ENCODE data around the gene GLIS1.

GLIS1 gene

GRCh38 chr1:53672785-53673184, 66.2 kb downstream of the GLIS1 start:
- Mint-ChIP-seq H3K27me3 (no peaks in the 10 kb centered on the region), H3K27ac (ENCODE audit: low read depth) (no peak overlapping the region), H3K4me3 (no peak overlapping the region), H3K36me3 (ENCODE audit: insufficient read depth) (no peaks in the 10 kb centered on the region), H3K4me1 (no peaks in the 10 kb centered on the region), H3K9me3 (no peaks in the 10 kb centered on the region)
- no peak for DNase-seq (ENCODE audit: low spot score in 2 of 2)
- ATAC-seq (replicated peaks; ENCODE audit: extremely low read depth, poor library complexity, severe bottlenecking), result no peak

DNA sequence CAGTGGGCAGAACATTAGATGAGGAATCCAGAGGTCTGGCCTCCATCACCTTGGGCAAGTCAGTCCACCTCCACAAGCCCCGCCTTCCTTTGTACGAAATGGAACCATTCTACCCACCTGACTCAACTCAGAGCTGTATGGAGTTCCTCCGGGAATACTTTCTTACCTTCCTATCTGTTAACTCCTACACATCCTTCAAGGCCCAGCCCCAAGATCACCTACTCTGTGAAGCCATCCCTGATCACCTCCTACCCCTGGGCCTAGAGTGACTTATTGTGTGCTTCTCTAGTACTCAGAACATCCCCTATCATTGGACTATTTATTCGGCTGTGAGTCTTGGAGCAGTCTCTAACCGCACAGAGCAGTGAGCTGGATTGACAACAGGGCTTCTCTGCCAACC, 66.7 kb downstream of the GLIS1 start:
- Mint-ChIP-seq H3K4me1 (no peaks in the 10 kb centered on the region), H3K4me3 (no peak overlapping the region), H3K27ac (ENCODE audit: low read depth) (no peak overlapping the region), H3K27me3 (no peaks in the 10 kb centered on the region), H3K9me3 (no peaks in the 10 kb centered on the region), H3K36me3 (ENCODE audit: insufficient read depth) (no peaks in the 10 kb centered on the region)
- ATAC-seq (replicated peaks; ENCODE audit: extremely low read depth, poor library complexity, severe bottlenecking) (no peak), DNase-seq (ENCODE audit: low spot score in 2 of 2) (no peak)

- Mint-ChIP-seq H3K4me1 (peaks cover 7% of the 10 kb centered on the region), H3K36me3 (ENCODE audit: insufficient read depth) (no peaks in the 10 kb centered on the region), H3K27me3 (no peaks in the 10 kb centered on the region)
Measured at GRCh38 chr1:53669621-53670191, 69.3 kb downstream of the GLIS1 start.

DNA sequence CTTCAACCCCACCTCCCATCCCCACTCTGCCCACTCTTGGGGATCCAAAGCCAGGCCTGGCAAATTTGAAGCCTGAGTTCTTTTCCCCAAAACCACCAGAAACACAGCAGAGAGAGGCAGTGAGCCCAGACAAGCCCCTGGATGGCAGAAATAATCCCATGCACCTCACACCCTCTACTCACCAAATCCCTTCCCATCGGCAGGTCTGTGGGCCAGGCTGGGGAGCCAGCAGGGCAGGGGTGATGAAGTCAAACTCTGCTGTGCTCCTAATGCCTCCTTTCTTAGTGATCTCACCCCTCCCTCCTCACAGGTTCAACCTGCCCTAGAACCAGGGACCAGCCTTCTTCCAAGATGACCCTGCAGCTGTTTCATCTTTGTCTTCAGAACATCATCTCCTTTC, 72.4 kb downstream of the GLIS1 start:
- H3K27me3 Mint-ChIP-seq, result no peaks in the 10 kb centered on the region
- no peak for ATAC-seq (replicated peaks; ENCODE audit: extremely low read depth, poor library complexity, severe bottlenecking)
- H3K4me3 Mint-ChIP-seq, result no peak overlapping the region
- no peaks in the 10 kb centered on the region for H3K36me3 Mint-ChIP-seq (ENCODE audit: insufficient read depth)
- H3K4me1 Mint-ChIP-seq, result peaks cover 7% of the 10 kb centered on the region
- no peak overlapping the region for H3K27ac Mint-ChIP-seq (ENCODE audit: low read depth)
- H3K9me3 Mint-ChIP-seq, result no peaks in the 10 kb centered on the region
- DNase-seq (ENCODE audit: low spot score in 2 of 2), result no peak

More at GRCh38 chr1:53669621-53670191, 69.3 kb downstream of the GLIS1 start:
- Mint-ChIP-seq H3K27ac (ENCODE audit: low read depth) (no peak overlapping the region), H3K9me3 (no peaks in the 10 kb centered on the region), H3K4me3 (no peak overlapping the region)
- ATAC-seq (replicated peaks; ENCODE audit: extremely low read depth, poor library complexity, severe bottlenecking) (no peak), DNase-seq (ENCODE audit: low spot score in 2 of 2) (no peak)

GRCh38 chr1:53665996-53666395, 73.0 kb downstream of the GLIS1 start:
- Mint-ChIP-seq H3K9me3 (no peaks in the 10 kb centered on the region), H3K27ac (ENCODE audit: low read depth) (no peak overlapping the region), H3K4me1 (peaks cover 7% of the 10 kb centered on the region), H3K36me3 (ENCODE audit: insufficient read depth) (no peaks in the 10 kb centered on the region), H3K27me3 (no peaks in the 10 kb centered on the region), H3K4me3 (no peak overlapping the region)
- no peak for DNase-seq (ENCODE audit: low spot score in 2 of 2)
- ATAC-seq (replicated peaks; ENCODE audit: extremely low read depth, poor library complexity, severe bottlenecking), result no peak

DNA sequence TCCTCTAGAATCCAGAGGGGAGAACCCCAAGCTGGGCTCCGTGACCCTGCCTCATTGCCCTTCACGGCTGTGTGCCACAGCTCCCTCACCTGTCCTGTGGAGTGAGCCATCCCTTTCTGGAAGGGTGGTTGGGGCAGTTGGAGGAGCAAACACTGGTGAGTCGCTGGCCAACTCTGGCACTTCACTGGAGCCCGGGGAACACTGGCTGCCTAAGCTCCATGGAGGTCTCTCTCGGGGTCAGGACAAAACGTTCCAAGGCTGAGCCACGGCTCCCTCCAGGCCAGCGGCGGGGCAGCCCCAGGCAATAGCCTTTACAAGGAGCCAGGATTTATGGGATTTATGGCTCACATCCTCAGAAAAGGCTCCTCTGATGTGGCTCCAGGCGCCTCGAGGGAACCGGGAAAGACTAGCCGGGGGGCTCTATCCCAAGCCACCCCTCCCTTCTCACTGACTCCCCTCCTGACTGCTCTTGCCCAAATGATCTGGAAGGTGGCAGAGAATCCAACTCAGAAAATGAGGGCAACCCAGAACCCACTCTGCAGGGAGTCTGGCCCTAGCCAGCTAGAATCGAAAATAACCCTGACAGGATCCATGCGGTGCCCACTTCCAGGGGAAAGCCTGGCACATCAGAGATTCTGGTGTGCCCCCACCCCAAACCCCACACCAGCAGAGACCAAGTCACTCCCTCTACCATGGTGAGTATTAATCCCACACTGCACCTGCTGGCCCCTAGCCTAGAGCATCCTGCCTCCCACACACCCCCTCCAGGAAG, 75.2 kb downstream of the GLIS1 start:
- no peak overlapping the region for H3K27ac Mint-ChIP-seq (ENCODE audit: low read depth)
- H3K27me3 Mint-ChIP-seq, result no peaks in the 10 kb centered on the region
- H3K9me3 Mint-ChIP-seq, result no peaks in the 10 kb centered on the region
- H3K36me3 Mint-ChIP-seq (ENCODE audit: insufficient read depth), result no peaks in the 10 kb centered on the region
- DNase-seq (ENCODE audit: low spot score in 2 of 2) (no peak), ATAC-seq (replicated peaks; ENCODE audit: extremely low read depth, poor library complexity, severe bottlenecking) (no peak)
- peaks cover 7% of the 10 kb centered on the region for H3K4me1 Mint-ChIP-seq
- no peak overlapping the region for H3K4me3 Mint-ChIP-seq

- Mint-ChIP-seq H3K27ac (ENCODE audit: low read depth) (no peak overlapping the region), H3K4me1 (peaks cover 9% of the 10 kb centered on the region)
Measured at GRCh38 chr1:53662951-53663350, 76.0 kb downstream of the GLIS1 start.

DNA sequence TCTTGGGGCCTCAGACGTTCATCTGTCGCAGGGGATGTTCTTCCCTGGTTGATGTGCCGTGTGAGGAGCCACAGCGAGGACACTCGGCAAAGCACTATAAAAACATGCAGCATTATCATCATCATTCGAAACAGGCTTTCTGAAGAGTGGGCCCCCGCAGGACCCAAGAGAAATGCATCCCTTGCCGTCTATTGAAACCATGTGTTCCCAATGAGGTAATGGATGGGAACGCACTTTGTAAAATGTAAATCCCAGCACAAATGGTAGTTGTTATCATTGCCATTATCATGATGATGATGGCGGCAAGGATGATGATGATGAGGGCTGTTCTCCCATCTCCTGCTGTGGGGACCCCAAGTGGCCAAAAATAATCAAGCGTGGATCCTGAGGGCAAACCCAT, 76.8 kb downstream of the GLIS1 start:
- Mint-ChIP-seq H3K4me1 (peaks cover 13% of the 10 kb centered on the region), H3K4me3 (no peak overlapping the region), H3K27ac (ENCODE audit: low read depth) (no peak overlapping the region), H3K27me3 (peaks cover 8% of the 10 kb centered on the region), H3K36me3 (ENCODE audit: insufficient read depth) (no peaks in the 10 kb centered on the region), H3K9me3 (no peaks in the 10 kb centered on the region)
- ATAC-seq (replicated peaks; ENCODE audit: extremely low read depth, poor library complexity, severe bottlenecking) (no peak), DNase-seq (ENCODE audit: low spot score in 2 of 2) (no peak)

More at GRCh38 chr1:53662951-53663350, 76.0 kb downstream of the GLIS1 start:
- ATAC-seq (replicated peaks; ENCODE audit: extremely low read depth, poor library complexity, severe bottlenecking), result no peak
- Mint-ChIP-seq H3K4me3 (no peak overlapping the region), H3K36me3 (ENCODE audit: insufficient read depth) (no peaks in the 10 kb centered on the region), H3K27me3 (peaks cover 5% of the 10 kb centered on the region), H3K9me3 (no peaks in the 10 kb centered on the region)
- DNase-seq (ENCODE audit: low spot score in 2 of 2), result no peak

- H3K27me3 Mint-ChIP-seq, result peaks cover 8% of the 10 kb centered on the region
Measured at GRCh38 chr1:53661496-53661895, 77.5 kb downstream of the GLIS1 start.

DNA sequence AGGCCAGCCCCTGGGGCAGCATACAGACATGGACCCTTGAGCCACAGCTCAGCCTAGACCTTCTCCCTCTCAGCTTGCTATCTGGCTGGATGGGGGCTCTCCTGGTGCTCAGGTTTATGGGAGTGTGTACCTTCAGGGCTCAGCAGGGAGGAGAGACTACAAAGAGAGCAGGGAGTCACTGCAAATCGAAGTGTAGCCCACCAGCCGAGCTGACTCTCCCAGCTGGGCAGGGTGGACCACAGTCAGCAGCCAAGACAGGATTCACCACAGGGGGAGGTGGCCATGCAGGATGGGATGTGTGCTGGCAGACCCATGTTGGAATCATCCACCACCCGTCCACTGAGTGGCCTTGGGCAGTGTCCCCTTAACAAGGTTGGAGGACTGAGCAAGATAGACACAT, 78.3 kb downstream of the GLIS1 start:
- Mint-ChIP-seq H3K27ac (ENCODE audit: low read depth) (no peak overlapping the region), H3K36me3 (ENCODE audit: insufficient read depth) (no peaks in the 10 kb centered on the region), H3K9me3 (no peaks in the 10 kb centered on the region), H3K4me3 (no peak overlapping the region), H3K4me1 (peaks cover 11% of the 10 kb centered on the region), H3K27me3 (peaks cover 14% of the 10 kb centered on the region)
- ATAC-seq (replicated peaks; ENCODE audit: extremely low read depth, poor library complexity, severe bottlenecking), result no peak
- DNase-seq (ENCODE audit: low spot score in 2 of 2), result no peak

More at GRCh38 chr1:53661496-53661895, 77.5 kb downstream of the GLIS1 start:
- no peaks in the 10 kb centered on the region for H3K36me3 Mint-ChIP-seq (ENCODE audit: insufficient read depth)
- peaks cover 13% of the 10 kb centered on the region for H3K4me1 Mint-ChIP-seq
- H3K9me3 Mint-ChIP-seq, result no peaks in the 10 kb centered on the region
- no peak overlapping the region for H3K4me3 Mint-ChIP-seq
- no peak overlapping the region for H3K27ac Mint-ChIP-seq (ENCODE audit: low read depth)
- ATAC-seq (replicated peaks; ENCODE audit: extremely low read depth, poor library complexity, severe bottlenecking) (no peak), DNase-seq (ENCODE audit: low spot score in 2 of 2) (no peak)

DNA sequence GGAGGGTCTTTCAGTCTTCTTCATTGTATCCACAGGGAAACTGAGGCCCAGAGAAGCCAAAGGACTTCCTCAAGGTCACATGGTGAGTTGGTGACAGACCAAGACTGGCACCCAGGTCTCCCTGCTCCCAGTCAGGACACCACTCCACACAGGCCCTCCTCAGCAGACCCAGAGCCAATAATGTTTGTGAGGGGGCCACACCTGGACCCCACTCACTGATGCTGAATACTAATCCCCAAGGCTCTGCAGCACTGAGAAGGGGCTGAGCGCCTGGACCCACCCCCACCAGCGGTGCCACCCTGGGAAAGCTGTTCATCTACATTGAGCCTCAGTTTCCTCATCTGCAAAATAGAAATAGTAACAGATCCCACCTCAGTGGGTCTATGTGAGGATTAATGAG, 79.5 kb downstream of the GLIS1 start:
- no peak for ATAC-seq (replicated peaks; ENCODE audit: extremely low read depth, poor library complexity, severe bottlenecking)
- no peak for DNase-seq (ENCODE audit: low spot score in 2 of 2)
- Mint-ChIP-seq H3K4me3 (no peak overlapping the region), H3K27me3 (peaks cover 22% of the 10 kb centered on the region), H3K27ac (ENCODE audit: low read depth) (no peak overlapping the region), H3K4me1 (peaks cover 6% of the 10 kb centered on the region), H3K9me3 (no peaks in the 10 kb centered on the region), H3K36me3 (ENCODE audit: insufficient read depth) (no peaks in the 10 kb centered on the region)

DNA sequence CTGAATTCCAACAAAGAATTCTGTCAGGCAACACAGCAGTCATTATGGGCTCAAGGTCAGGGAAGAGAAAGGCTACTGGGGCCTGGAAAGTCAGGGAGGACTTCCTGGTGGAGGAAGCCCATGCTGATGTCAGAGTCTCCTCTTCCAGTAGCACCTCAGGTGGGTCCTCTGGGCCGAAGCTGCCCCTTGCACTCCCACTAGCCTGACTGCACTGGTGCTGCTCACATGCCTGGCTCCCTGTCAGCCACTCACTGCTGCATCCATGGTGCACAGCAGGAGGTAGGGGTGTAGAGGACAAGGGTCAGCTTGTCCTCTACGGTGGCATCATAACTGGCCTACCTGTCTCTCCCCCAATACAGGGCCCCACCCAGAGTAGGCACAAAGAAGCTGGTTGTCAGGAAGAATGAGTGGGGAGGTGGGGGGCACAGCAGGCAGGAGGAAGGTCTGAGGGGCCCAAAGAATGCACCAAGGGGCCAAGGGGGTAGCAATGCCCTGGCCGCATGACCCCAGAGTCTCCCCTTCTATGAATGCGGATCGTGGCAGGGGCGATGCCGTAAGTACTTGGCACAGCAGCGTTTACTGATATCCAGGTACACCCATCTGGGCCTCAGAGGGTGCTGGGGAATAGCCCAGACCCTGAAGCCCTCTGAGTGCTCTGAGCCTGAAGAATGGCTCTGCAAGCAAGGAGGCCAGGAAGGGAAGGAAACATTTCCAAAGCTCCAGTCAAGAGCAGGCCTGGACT, 80.3 kb downstream of the GLIS1 start:
- Mint-ChIP-seq H3K4me1 (peaks cover 6% of the 10 kb centered on the region), H3K4me3 (no peak overlapping the region), H3K9me3 (no peaks in the 10 kb centered on the region), H3K36me3 (ENCODE audit: insufficient read depth) (no peaks in the 10 kb centered on the region), H3K27ac (ENCODE audit: low read depth) (no peak overlapping the region), H3K27me3 (peaks cover 29% of the 10 kb centered on the region)
- ATAC-seq (replicated peaks; ENCODE audit: extremely low read depth, poor library complexity, severe bottlenecking), result no peak
- no peak for DNase-seq (ENCODE audit: low spot score in 2 of 2)

Data from central memory CD8-positive, alpha-beta T cell (primary cell).